GM12873 (cell line): ENCODE data around the gene KCNQ2.

Experiments used
- TF ChIP-seq, protein P1 (sequence below): IDR thresholded peaks from 2 replicates; pipeline ENCODE4 v1.5.1; 2012; ENCODE audit warnings: low read depth, mild to moderate bottlenecking, moderate library complexity, low read length, control low read depth; ENCODE audit not compliant: insufficient read depth; ENCODE audit errors: missing control alignments

The KCNQ2 gene

DNA sequence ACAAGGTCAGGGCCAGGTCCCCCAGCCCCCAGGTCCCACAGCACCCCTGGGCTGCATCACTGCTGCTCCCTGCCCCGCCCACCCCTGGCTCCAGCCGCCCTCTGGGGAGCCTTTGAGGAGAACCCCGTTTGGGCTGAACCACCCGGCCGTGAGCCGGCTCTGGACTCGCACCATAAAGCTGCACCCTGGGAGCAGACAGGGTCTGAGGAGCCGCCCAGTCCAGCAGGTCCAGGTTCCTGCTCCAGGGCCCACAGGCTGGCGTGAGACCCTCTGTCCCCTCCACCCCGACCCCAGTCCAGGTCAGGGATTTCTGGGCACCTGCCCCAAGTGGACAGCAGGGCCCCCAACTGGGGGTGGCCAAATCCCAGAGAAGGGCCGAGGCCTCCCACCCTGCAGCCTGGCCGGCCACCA is 119.6 kb downstream of the KCNQ2 start:
- TF ChIP-seq, protein P1, sequence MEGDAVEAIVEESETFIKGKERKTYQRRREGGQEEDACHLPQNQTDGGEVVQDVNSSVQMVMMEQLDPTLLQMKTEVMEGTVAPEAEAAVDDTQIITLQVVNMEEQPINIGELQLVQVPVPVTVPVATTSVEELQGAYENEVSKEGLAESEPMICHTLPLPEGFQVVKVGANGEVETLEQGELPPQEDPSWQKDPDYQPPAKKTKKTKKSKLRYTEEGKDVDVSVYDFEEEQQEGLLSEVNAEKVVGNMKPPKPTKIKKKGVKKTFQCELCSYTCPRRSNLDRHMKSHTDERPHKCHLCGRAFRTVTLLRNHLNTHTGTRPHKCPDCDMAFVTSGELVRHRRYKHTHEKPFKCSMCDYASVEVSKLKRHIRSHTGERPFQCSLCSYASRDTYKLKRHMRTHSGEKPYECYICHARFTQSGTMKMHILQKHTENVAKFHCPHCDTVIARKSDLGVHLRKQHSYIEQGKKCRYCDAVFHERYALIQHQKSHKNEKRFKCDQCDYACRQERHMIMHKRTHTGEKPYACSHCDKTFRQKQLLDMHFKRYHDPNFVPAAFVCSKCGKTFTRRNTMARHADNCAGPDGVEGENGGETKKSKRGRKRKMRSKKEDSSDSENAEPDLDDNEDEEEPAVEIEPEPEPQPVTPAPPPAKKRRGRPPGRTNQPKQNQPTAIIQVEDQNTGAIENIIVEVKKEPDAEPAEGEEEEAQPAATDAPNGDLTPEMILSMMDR, result no peak

DNA sequence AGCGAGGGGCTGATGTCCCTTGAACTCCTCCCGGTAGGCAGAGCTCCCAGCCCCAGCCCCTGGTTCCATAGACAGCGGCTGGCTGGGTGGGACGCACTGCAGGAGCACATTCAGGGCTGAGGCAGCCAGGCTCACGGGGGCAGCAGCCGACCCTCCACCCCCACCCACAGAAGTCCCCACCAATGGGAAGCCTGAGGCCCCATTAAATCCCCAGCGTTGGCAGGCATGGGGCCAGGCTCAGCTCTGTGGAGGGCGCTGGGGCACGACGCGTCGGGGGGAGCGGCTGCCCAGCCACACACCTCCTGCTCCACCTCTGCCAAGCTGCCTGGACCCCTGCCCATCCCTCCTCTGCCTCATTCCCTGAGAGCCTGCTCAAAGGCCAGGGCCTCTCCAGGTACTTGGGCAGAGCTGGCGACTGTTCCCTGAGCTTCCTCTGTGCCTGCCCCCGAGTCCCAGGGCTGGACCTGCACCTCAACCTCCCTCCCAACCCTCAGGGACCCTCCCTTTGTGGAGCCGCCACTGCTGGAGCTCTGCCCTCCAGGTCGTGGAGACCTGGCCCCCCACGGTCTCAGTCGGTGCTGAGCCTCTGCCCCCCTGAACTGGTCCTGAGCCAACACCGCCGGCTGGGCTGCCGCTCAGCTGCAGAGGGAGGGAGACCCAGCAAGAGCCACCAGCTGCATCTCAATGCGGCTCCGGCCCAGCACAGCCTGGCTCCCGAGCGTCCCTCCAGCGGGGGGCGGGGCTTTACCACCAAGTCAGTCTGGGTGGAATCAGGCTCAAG is 120.5 kb downstream of the KCNQ2 start:
- TF ChIP-seq, protein P1, result no peak

DNA sequence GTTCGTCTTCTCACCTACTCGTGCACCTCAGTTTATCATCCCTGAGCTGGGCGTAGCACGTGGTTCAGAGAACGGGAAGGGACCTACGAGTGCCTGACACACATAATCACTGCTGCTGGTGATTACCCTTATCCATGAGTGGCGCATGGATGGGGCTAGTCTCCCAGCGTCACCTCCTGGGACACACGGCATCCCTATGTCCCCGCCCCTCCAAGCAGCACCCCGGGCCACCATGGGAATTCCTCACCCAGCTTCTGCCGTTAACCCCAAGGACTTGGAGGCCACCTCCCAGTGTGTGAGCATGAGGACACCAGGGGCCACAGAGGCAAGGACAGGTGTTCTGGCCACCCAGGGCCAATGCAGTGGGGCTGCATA is 121.1 kb downstream of the KCNQ2 start:
- TF ChIP-seq, protein P1, result no peak

DNA sequence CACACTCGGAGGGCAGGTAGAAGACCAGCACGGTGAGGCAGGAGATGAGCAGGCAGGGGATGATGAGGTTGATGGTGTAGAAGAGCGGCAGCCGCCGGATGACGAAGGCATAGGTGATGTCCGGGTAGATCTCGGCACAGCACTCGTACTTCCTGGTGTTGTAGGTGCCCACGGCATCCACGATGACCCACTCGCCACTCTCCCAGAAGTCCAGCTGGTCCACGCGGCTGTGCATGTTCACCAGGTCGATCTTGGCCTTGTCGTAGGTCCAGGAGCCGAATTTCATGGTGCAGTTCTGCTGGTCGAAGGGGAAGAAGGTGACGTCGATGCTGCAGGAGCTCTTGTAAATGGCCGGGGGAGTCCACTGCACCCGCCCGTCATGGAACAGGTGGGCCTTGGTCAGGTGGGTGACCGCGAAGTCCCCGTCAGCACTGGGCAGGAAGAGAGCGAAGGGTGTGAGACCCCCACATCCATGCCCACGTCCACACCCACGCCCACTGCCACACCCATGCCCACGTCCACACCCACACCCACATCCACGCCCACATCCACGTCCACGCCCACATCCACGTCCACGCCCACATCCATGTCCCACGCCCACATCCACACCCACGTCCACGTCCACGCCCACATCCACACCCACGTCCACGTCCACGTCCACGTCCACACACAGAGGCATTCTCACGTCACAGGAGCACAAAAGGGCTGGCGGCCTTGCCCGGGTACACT is 121.7 kb downstream of the KCNQ2 start:
- TF ChIP-seq, protein P1, result no peak
